Spinal cord (tissue), 10 donors: ENCODE data around the gene ATG7. TPM values are rescaled to one million over a fixed set of nuclear protein-coding genes. Genes with fewer than 3 reads are reported as not detected.

Source experiments
- DNase-seq, 6 donors: peaks; one replicate each; pipeline versions ENCODE4 v3.0.0 to v3.0.0-alpha.2; 2013 to 2015; ENCODE audit warnings: low spot score in 6 of 6, low read depth in 4 of 6
- H3K27ac ChIP-seq: one replicate; pipeline ENCODE4 v1.5.1; 2013; ENCODE audit warnings: low read depth, low read length, control low read depth
- H3K27me3 ChIP-seq: one replicate; pipeline ENCODE4 v1.6.1; 2013; ENCODE audit warnings: low read length; ENCODE audit not compliant: control insufficient read depth, insufficient read depth
- H3K36me3 ChIP-seq: one replicate; pipeline ENCODE4 v1.6.1; 2013; ENCODE audit warnings: low read length; ENCODE audit not compliant: control insufficient read depth, insufficient read depth
- H3K4me1 ChIP-seq: one replicate; pipeline ENCODE4 v1.6.1; 2013; ENCODE audit warnings: low read length; ENCODE audit not compliant: control insufficient read depth, insufficient read depth
- H3K4me3 ChIP-seq: one replicate; pipeline ENCODE4 v1.5.1; 2013; ENCODE audit warnings: low read depth, low read length, control low read depth
- H3K9me3 ChIP-seq: one replicate; pipeline ENCODE4 v1.6.1; 2013; ENCODE audit warnings: low read length; ENCODE audit not compliant: control insufficient read depth, insufficient read depth
- WGBS: methylation state at CpG from one replicate; pipeline ENCODE4 v1.1.5; 2013; ENCODE audit warnings: missing lambda C conversion rate; ENCODE audit not compliant: insufficient coverage; 5-methylcytosine and 5-hydroxymethylcytosine counted together
- long read RNA-seq, 4 donors: transcript quantifications; one replicate each; lab custom pipeline, GENCODE V29; 2026
- polyA plus RNA-seq, 2 donors: library from polyadenylated mRNA; unstranded; fragments of 120-200 nt; gene quantifications; one replicate each; pipeline ENCODE4 v1.2.1, GENCODE V29; 2013; ENCODE audit not compliant: insufficient read length in 2 of 2
- total RNA-seq, 2 donors: library from RNA; depleted of rRNA in 1 of 2; stranded (reverse); fragments of 120-200 nt in 1 of 2; fragments of >200 nt in 1 of 2; gene quantifications; one replicate each; pipeline versions ENCODE4 v1.2.3 to v1.2.4, GENCODE V29; 2013 to 2014
- donor health status: healthy.

ATG7 gene
- total RNA-seq (10 to 100 TPM; 33.7 to 48.0 TPM), polyA plus RNA-seq (10 to 100 TPM; 18.2 to 19.0 TPM)
- long read RNA-seq, donor 1: 0 reads
- long read RNA-seq, donor 2, full-length matches to known transcripts: 2 of 2 reads
- long read RNA-seq, donor 2, partial matches to known transcripts: 0 of 2 reads
- long read RNA-seq, donor 2, other reads (novel, unspliced or antisense): 0 of 2 reads
- long read RNA-seq, donor 3, full-length matches to known transcripts: 1 of 1 reads
- long read RNA-seq, donor 3, partial matches to known transcripts: 0 of 1 reads
- long read RNA-seq, donor 3, other reads (novel, unspliced or antisense): 0 of 1 reads
- long read RNA-seq, donor 4, full-length matches to known transcripts: 3 of 15 reads
- long read RNA-seq, donor 4, partial matches to known transcripts: 12 of 15 reads
- long read RNA-seq, donor 4, other reads (novel, unspliced or antisense): 0 of 15 reads

GRCh38 chr3:11271986-11272904, at the start of gene ATG7:
Gene ATG7, plus strand, starts transcription at chr3:11272397. Its CDS starts 26,299 bp downstream, at chr3:11298696.
- peaks cover 3% of the 10 kb centered on the region for H3K4me1 ChIP-seq
- DNase-seq: peak; percentile 92 to 99 (median 98)
- WGBS: 1% methylated on average over 47 of the region's 51 CpGs
- no peaks in the 10 kb centered on the region for H3K36me3 ChIP-seq
- peak within 1 kb of the TSS; percentile 91 for H3K4me3 ChIP-seq
- no peaks in the 10 kb centered on the region for H3K27me3 ChIP-seq
- no peaks in the 10 kb centered on the region for H3K9me3 ChIP-seq
- peak within 1 kb of the TSS; percentile 81 for H3K27ac ChIP-seq

DNA sequence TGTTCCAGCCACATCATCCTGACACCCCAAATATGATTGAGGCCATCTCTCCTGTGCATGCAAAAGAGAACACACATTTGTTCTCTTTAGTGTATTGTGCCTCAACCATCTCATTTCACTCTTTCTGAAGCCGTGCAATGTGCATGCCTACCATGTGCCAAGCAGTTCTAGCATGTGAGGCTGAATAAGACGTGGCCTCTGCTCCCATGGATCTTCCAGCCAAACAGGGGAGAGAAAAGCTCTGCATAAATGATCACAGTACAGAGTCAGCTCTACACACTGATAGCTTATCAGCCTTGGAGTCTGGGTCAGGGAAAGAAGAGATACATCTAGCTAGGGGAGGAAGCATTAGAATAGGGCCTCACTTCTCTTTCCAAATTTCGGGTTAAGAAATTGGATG, 48.2 kb upstream of the ATG7 start:
- 100% methylated on average over 2 of the region's 3 CpGs for WGBS
- Histone ChIP-seq H3K4me1 (peaks cover 4% of the 10 kb centered on the region), H3K27me3 (no peaks in the 10 kb centered on the region), H3K27ac (no peak overlapping the region), H3K9me3 (no peaks in the 10 kb centered on the region), H3K4me3 (no peak overlapping the region), H3K36me3 (no peaks in the 10 kb centered on the region)
- DNase-seq: no peak

- no peak for DNase-seq
- no peak overlapping the region for H3K27ac ChIP-seq
- H3K36me3 ChIP-seq: no peaks in the 10 kb centered on the region
- no peaks in the 10 kb centered on the region for H3K9me3 ChIP-seq
- 70% methylated on average over 2 of the region's 3 CpGs for WGBS
- H3K4me3 ChIP-seq: no peak overlapping the region
- peaks cover 4% of the 10 kb centered on the region for H3K4me1 ChIP-seq
- no peaks in the 10 kb centered on the region for H3K27me3 ChIP-seq
These were observed 47.3 kb upstream of the ATG7 start for GRCh38 chr3:11224870-11225229.

- Histone ChIP-seq H3K4me3 (no peak overlapping the region), H3K9me3 (no peaks in the 10 kb centered on the region), H3K36me3 (no peaks in the 10 kb centered on the region), H3K27ac (no peak overlapping the region), H3K27me3 (no peaks in the 10 kb centered on the region), H3K4me1 (no peaks in the 10 kb centered on the region)
- whole genome bisulfite sequencing: 70% methylated on average over 1 of the region's 6 CpGs
- no peak for DNase-seq
These were observed 46.2 kb upstream of the ATG7 start for GRCh38 chr3:11226042-11226370.

DNA sequence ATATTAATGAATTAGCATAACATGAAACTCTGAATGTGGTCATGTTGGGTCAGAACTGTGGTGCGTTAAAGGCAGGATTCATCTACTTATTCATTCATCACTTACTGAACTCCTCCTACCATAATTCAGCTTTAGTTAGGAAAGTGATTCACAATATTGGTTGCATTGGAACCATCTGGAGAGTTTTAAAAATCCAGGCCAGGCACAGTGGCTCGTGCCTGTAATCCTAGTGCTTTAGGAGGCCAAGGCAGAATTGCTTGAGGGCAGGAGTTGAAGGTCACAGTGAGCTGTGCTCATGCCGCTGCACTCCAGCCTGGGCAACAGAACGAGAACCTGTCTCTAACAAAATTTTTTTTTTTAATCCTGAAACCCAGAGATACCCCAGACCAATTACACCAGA, 44.2 kb upstream of the ATG7 start:
- 73% methylated on average over 3 of the region's 4 CpGs for WGBS
- Histone ChIP-seq H3K4me1 (no peaks in the 10 kb centered on the region), H3K9me3 (no peaks in the 10 kb centered on the region), H3K4me3 (no peak overlapping the region), H3K27ac (no peak overlapping the region), H3K36me3 (no peaks in the 10 kb centered on the region), H3K27me3 (no peaks in the 10 kb centered on the region)
- DNase-seq: no peak

- H3K4me1 ChIP-seq: no peaks in the 10 kb centered on the region
- H3K27ac ChIP-seq: no peak overlapping the region
- 97% methylated on average over 4 of the region's 4 CpGs for WGBS
- H3K27me3 ChIP-seq: no peaks in the 10 kb centered on the region
- H3K9me3 ChIP-seq: no peaks in the 10 kb centered on the region
- H3K36me3 ChIP-seq: no peaks in the 10 kb centered on the region
- DNase-seq: no peak
- H3K4me3 ChIP-seq: no peak overlapping the region
These were observed 42.1 kb upstream of the ATG7 start for GRCh38 chr3:11230125-11230524.

- no peaks in the 10 kb centered on the region for H3K9me3 ChIP-seq
- H3K27ac ChIP-seq: no peak overlapping the region
- no peak overlapping the region for H3K4me3 ChIP-seq
- 32% methylated on average over 2 of the region's 3 CpGs for WGBS
- H3K36me3 ChIP-seq: no peaks in the 10 kb centered on the region
- DNase-seq: no peak
- H3K27me3 ChIP-seq: no peaks in the 10 kb centered on the region
- peaks cover 7% of the 10 kb centered on the region for H3K4me1 ChIP-seq
These were observed 41.4 kb upstream of the ATG7 start for GRCh38 chr3:11230832-11231231.

- no peaks in the 10 kb centered on the region for H3K9me3 ChIP-seq
- no peaks in the 10 kb centered on the region for H3K27me3 ChIP-seq
- H3K27ac ChIP-seq: no peak overlapping the region
- H3K4me3 ChIP-seq: no peak overlapping the region
- WGBS: 75% methylated on average over 3 of the region's 8 CpGs
- no peak for DNase-seq
- H3K36me3 ChIP-seq: no peaks in the 10 kb centered on the region
- peaks cover 7% of the 10 kb centered on the region for H3K4me1 ChIP-seq
These were observed 36.8 kb upstream of the ATG7 start for GRCh38 chr3:11235385-11235784.

- peaks cover 7% of the 10 kb centered on the region for H3K4me1 ChIP-seq
- H3K9me3 ChIP-seq: no peaks in the 10 kb centered on the region
- H3K27me3 ChIP-seq: no peaks in the 10 kb centered on the region
- no CpG with 5 or more reads among the region's 8 CpGs for WGBS
- no peaks in the 10 kb centered on the region for H3K36me3 ChIP-seq
- no peak overlapping the region for H3K27ac ChIP-seq
- H3K4me3 ChIP-seq: no peak overlapping the region
- peak in 1 of 6 donors; percentile 34 for DNase-seq
These were observed 35.4 kb upstream of the ATG7 start for GRCh38 chr3:11236588-11237461.
